IMR-90 (cell line): ENCODE data around the gene EREG. TPM values are rescaled to one million over a fixed set of nuclear protein-coding genes. Genes with fewer than 3 reads are reported as not detected.

ENCODE experiments used
- ATAC-seq: fragments of 200-7000 bp; cut with Tn5 transposase; 2 replicates; pipeline ENCODE4 v1.9.1; 2020; ENCODE audit warnings: low read depth, mild to moderate bottlenecking, moderate library complexity
- BruUV-seq: library from RNA; stranded (reverse); fragments of 400-500 nt; replicated peaks from 2 replicates; lab custom pipeline; 2021; lab: Mats Ljungman, UMichigan
- CTCF ChIA-PET: fragments of 300-600 bp; formaldehyde crosslinking; extraction: SDS; loops from one replicate; lab custom pipeline; 2021; ENCODE audit warnings: antibody characterized with exemption; lab: Yijun Ruan, JAX
- POLR2A ChIA-PET: fragments of 300-600 bp; sonication (Branson Sonifier 250); formaldehyde crosslinking; loops from one replicate; lab custom pipeline; 2022; ENCODE audit warnings: antibody characterized with exemption; ENCODE audit not compliant: unreplicated experiment; lab: Charles Lee
- DNase-seq: peaks from one replicate; pipeline ENCODE4 v3.0.0; 2013
- H2AFZ ChIP-seq: replicated peaks from 2 replicates; pipeline ENCODE3; 2013; ENCODE audit warnings: low read length, mild to moderate bottlenecking; ENCODE audit not compliant: poor library complexity
- H2AK5ac ChIP-seq: 2 replicates; pipeline ENCODE4 v1.6.1; 2013; ENCODE audit warnings: low read depth, low read length, inconsistent platforms
- H2AK9ac ChIP-seq: replicated peaks from 2 replicates; pipeline ENCODE3; 2013; ENCODE audit warnings: mild to moderate bottlenecking, low read depth, low read length, moderate library complexity; ENCODE audit not compliant: poor library complexity
- H2BK120ac ChIP-seq: 2 replicates; pipeline ENCODE4 v1.6.1; 2013; ENCODE audit warnings: low read depth, low read length, inconsistent platforms
- H2BK15ac ChIP-seq: 3 replicates; pipeline ENCODE4 v1.6.1; 2013; ENCODE audit warnings: low read depth, low read length, inconsistent platforms
- H2BK20ac ChIP-seq: 2 replicates; pipeline ENCODE4 v1.6.1; 2013; ENCODE audit warnings: low read depth, mild to moderate bottlenecking, inconsistent platforms, low read length, moderate library complexity
- H2BK5ac ChIP-seq: 2 replicates; pipeline ENCODE4 v1.6.1; 2013; ENCODE audit warnings: mild to moderate bottlenecking, low read depth, low read length, inconsistent platforms; ENCODE audit not compliant: poor library complexity, severe bottlenecking
- H3K14ac ChIP-seq: replicated peaks from 2 replicates; pipeline ENCODE4 v1.6.1; 2013; ENCODE audit warnings: low read depth, low read length, inconsistent platforms
- H3K18ac ChIP-seq: 2 replicates; pipeline ENCODE4 v1.6.1; 2013; ENCODE audit warnings: low read depth, low read length, control low read depth
- H3K23ac ChIP-seq: 2 replicates; pipeline ENCODE4 v1.6.1; 2013; ENCODE audit warnings: low read depth, low read length, inconsistent platforms
- H3K27ac ChIP-seq: 2 replicates; pipeline ENCODE4 v1.5.1; 2013; ENCODE audit warnings: mild to moderate bottlenecking, control low read depth, low read length; ENCODE audit not compliant: insufficient read depth
- H3K27me3 ChIP-seq: 2 replicates; pipeline ENCODE4 v1.6.1; 2013; ENCODE audit warnings: low read length; ENCODE audit not compliant: control insufficient read depth, insufficient read depth
- H3K36me3 ChIP-seq: 2 replicates; pipeline ENCODE4 v1.6.1; 2013; ENCODE audit warnings: low read length, mixed read lengths; ENCODE audit not compliant: control insufficient read depth, insufficient read depth
- H3K4ac ChIP-seq: 2 replicates; pipeline ENCODE4 v1.6.1; 2013; ENCODE audit warnings: low read depth, low read length, inconsistent platforms
- H3K4me1 ChIP-seq: 2 replicates; pipeline ENCODE4 v1.6.1; 2013; ENCODE audit warnings: low read length, mixed read lengths; ENCODE audit not compliant: control insufficient read depth, insufficient read depth
- H3K4me2 ChIP-seq: 2 replicates; pipeline ENCODE4 v1.6.1; 2013; ENCODE audit warnings: low read depth, mild to moderate bottlenecking, control low read depth, low read length, moderate library complexity
- H3K4me3 ChIP-seq: 2 replicates; pipeline ENCODE4 v1.5.1; 2013; ENCODE audit warnings: low read depth, mild to moderate bottlenecking, control low read depth, low read length, moderate library complexity; ENCODE audit not compliant: insufficient read depth
- H3K56ac ChIP-seq: 2 replicates; pipeline ENCODE4 v1.6.1; 2013; ENCODE audit warnings: low read length, inconsistent platforms; ENCODE audit not compliant: insufficient read depth; ENCODE audit errors: extremely low read depth
- H3K79me1 ChIP-seq, 2 experiments: 2 replicates each; pipeline ENCODE4 v1.6.1; 2013; ENCODE audit warnings: low read length in 2 of 2, inconsistent platforms in 1 of 2, low read depth in 1 of 2
- H3K9ac ChIP-seq: 2 replicates; pipeline ENCODE4 v1.6.1; 2013; ENCODE audit warnings: low read depth, low read length, control low read depth
- H3K9me1 ChIP-seq: 2 replicates; pipeline ENCODE4 v1.6.1; 2013; ENCODE audit warnings: low read length, inconsistent platforms; ENCODE audit not compliant: insufficient read depth
- H3K9me3 ChIP-seq: 2 replicates; pipeline ENCODE4 v1.6.1; 2013; ENCODE audit warnings: low read length; ENCODE audit not compliant: control insufficient read depth, insufficient read depth
- H4K20me1 ChIP-seq: 2 replicates; pipeline ENCODE4 v1.6.1; 2013; ENCODE audit warnings: low read length, inconsistent platforms; ENCODE audit not compliant: insufficient read depth
- H4K5ac ChIP-seq: 2 replicates; pipeline ENCODE4 v1.6.1; 2013; ENCODE audit warnings: mild to moderate bottlenecking, low read depth, low read length, control low read depth
- H4K8ac ChIP-seq, 2 experiments: 2 replicates each; pipeline ENCODE4 v1.6.1; 2013; ENCODE audit warnings: low read depth in 2 of 2, low read length in 2 of 2, control low read depth in 1 of 2, inconsistent platforms in 1 of 2
- H4K91ac ChIP-seq: 2 replicates; pipeline ENCODE4 v1.6.1; 2013; ENCODE audit warnings: low read depth, low read length, inconsistent platforms; ENCODE audit not compliant: insufficient read depth
- BHLHE40 ChIP-seq: fragments of 150-350 bp; IDR thresholded peaks from 2 replicates; pipeline ENCODE4 v1.6.1; 2016; ENCODE audit warnings: mild to moderate bottlenecking, low read depth, low read length
- CEBPB ChIP-seq: IDR thresholded peaks from 2 replicates; pipeline ENCODE4 v1.6.1; 2012; ENCODE audit warnings: low read depth, low read length, improper control_type of control experiment
- CHD1 ChIP-seq: IDR thresholded peaks from 2 replicates; pipeline ENCODE4 v1.6.1; 2012; ENCODE audit warnings: low read depth, low read length, improper control_type of control experiment
- ELK1 ChIP-seq: fragments of 150-350 bp; IDR thresholded peaks from 2 replicates; pipeline ENCODE4 v1.6.1; 2016; ENCODE audit warnings: low read depth, mild to moderate bottlenecking, low read length, moderate library complexity, borderline replicate concordance
- FOS ChIP-seq: fragments of 150-350 bp; IDR thresholded peaks from 2 replicates; pipeline ENCODE4 v1.6.1; 2016; ENCODE audit warnings: low read depth, low read length
- MAFK ChIP-seq: IDR thresholded peaks from 2 replicates; pipeline ENCODE4 v1.6.1; 2012; ENCODE audit warnings: low read depth, low read length, improper control_type of control experiment
- MAZ ChIP-seq: IDR thresholded peaks from 2 replicates; pipeline ENCODE4 v1.6.1; 2012; ENCODE audit warnings: low read depth, mild to moderate bottlenecking, low read length, improper control_type of control experiment, moderate library complexity, borderline replicate concordance
- MXI1 ChIP-seq: IDR thresholded peaks from 2 replicates; pipeline ENCODE4 v1.6.1; 2012; ENCODE audit warnings: low read depth, mild to moderate bottlenecking, low read length, moderate library complexity, borderline replicate concordance
- NFE2L2 ChIP-seq: fragments of 150-350 bp; IDR thresholded peaks from 2 replicates; pipeline ENCODE4 v1.6.1; 2016; ENCODE audit warnings: low read depth, mild to moderate bottlenecking, low read length
- POLR2A ChIP-seq: IDR thresholded peaks from 2 replicates; pipeline ENCODE4 v1.6.1; 2012; ENCODE audit warnings: mild to moderate bottlenecking, low read depth, low read length
- RAD21 ChIP-seq: IDR thresholded peaks from 2 replicates; pipeline ENCODE4 v1.6.1; 2012; ENCODE audit warnings: low read length, improper control_type of control experiment
- RCOR1 ChIP-seq: IDR thresholded peaks from 2 replicates; pipeline ENCODE4 v1.6.1; 2012; ENCODE audit warnings: mild to moderate bottlenecking, low read length, improper control_type of control experiment; ENCODE audit not compliant: insufficient replicate concordance
- RFX5 ChIP-seq: IDR thresholded peaks from 2 replicates; pipeline ENCODE4 v1.8.0; 2012; ENCODE audit warnings: low read depth, mild to moderate bottlenecking, low read length, moderate library complexity
- SMC3 ChIP-seq: fragments of 150-350 bp; IDR thresholded peaks from 2 replicates; pipeline ENCODE4 v1.6.1; 2016; ENCODE audit warnings: low read depth, mild to moderate bottlenecking, antibody characterized with exemption, low read length, moderate library complexity
- WGBS, 2 experiments: methylation state at CpG; one replicate each; pipeline versions ENCODE4 v1.1.5 to v1.1.7; 2013; ENCODE audit warnings: missing lambda C conversion rate in 2 of 2; ENCODE audit not compliant: insufficient read length in 1 of 2; ENCODE audit errors: extremely low coverage in 2 of 2; 5-methylcytosine and 5-hydroxymethylcytosine counted together
- dilution Hi-C: fragments of 300-500 bp; cut with HindIII; formaldehyde crosslinking; loops from one replicate; pipeline ENCODE4 v1.14.3; 2018; ENCODE audit warnings: low sequenced_read_pairs; ENCODE audit not compliant: unreplicated experiment
- in situ Hi-C: fragments of 300-500 bp; cut with MboI; formaldehyde crosslinking; loops from 3 replicates; pipeline ENCODE4 v1.14.3; 2019; ENCODE audit warnings: low sequenced_read_pairs, inconsistent platforms, mixed read lengths
- intact Hi-C: fragments of 100-400 bp; cut with micrococcal nuclease; formaldehyde crosslinking; loops from 2 replicates; pipeline ENCODE4 v1.10.0; 2022
- polyA plus RNA-seq, 3 experiments: library from polyadenylated mRNA; depleted of rRNA; stranded (reverse); fragments of >200 nt; gene quantifications; 2 replicates each; pipeline ENCODE4 v1.2.3, GENCODE V29; 2012; ENCODE audit warnings: low replicate concordance in 1 of 3
- total RNA-seq: library from RNA; depleted of rRNA; stranded (reverse); fragments of >200 nt; gene quantifications from 2 replicates; pipeline ENCODE4 v1.2.3, GENCODE V29; 2012
- TF ChIP-seq, protein P1 (sequence below): fragments of 150-350 bp; IDR thresholded peaks from 2 replicates; pipeline ENCODE4 v1.6.1; 2017; ENCODE audit warnings: mild to moderate bottlenecking, antibody characterized with exemption, low read length, low read depth
- TF ChIP-seq, protein P2 (sequence below): conservative IDR thresholded peaks from 2 replicates; pipeline ENCODE4 v1.5.1; 2012; ENCODE audit warnings: mild to moderate bottlenecking, low read depth, low read length, improper control_type of control experiment

The EREG gene
- total and polyA plus RNA-seq, 2 of the 4 experiments (the other 2 are of a cell fraction), result 0.26 to 0.36 TPM

GRCh38 chr4:74366367-74366911 is 1.5 kb downstream of the EREG start:
- no peak overlapping the region for H2BK15ac ChIP-seq
- no peak overlapping the region for H3K56ac ChIP-seq
- H3K14ac ChIP-seq, result no peak overlapping the region
- H3K18ac ChIP-seq, result no peak overlapping the region
- no peak for ATAC-seq
- DNase-seq, result no peak
- H3K4me2 ChIP-seq, result no peak overlapping the region
- no peak overlapping the region for H3K4me3 ChIP-seq
- no peak overlapping the region for H4K8ac ChIP-seq
- H3K36me3 ChIP-seq, result no peaks in the 10 kb centered on the region; the same call in 1 of the 2 replicates
- no peak overlapping the region for H2BK120ac ChIP-seq
- no peak overlapping the region for H3K23ac ChIP-seq
- H2AFZ ChIP-seq, result no peak overlapping the region
- ChIA-PET POLR2A (no interaction called here), CTCF (no interaction called here)
- no peaks in the 10 kb centered on the region for H4K20me1 ChIP-seq
- H3K9me3 ChIP-seq, result no peaks in the 10 kb centered on the region
- H3K79me1 ChIP-seq, result no peaks in the 10 kb centered on the region
- H4K5ac ChIP-seq, result no peak overlapping the region
- H3K27me3 ChIP-seq, result no peaks in the 10 kb centered on the region; the same call in 1 of the 2 replicates
- no peak overlapping the region for H3K27ac ChIP-seq
- BruUV-seq, result no TSS peak
- in situ Hi-C loops, result no loop called here
- TF ChIP-seq CEBPB (no peak), MXI1 (no peak), MAFK (no peak), ELK1 (no peak), SMC3 (no peak), RAD21 (no peak), NFE2L2 (no peak), RCOR1 (no peak), BHLHE40 (no peak), RFX5 (no peak), CHD1 (no peak), POLR2A (no peak), MAZ (no peak), FOS (no peak)
- TF ChIP-seq, protein P1, sequence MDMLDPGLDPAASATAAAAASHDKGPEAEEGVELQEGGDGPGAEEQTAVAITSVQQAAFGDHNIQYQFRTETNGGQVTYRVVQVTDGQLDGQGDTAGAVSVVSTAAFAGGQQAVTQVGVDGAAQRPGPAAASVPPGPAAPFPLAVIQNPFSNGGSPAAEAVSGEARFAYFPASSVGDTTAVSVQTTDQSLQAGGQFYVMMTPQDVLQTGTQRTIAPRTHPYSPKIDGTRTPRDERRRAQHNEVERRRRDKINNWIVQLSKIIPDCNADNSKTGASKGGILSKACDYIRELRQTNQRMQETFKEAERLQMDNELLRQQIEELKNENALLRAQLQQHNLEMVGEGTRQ, result no peak
- TF ChIP-seq, protein P2, sequence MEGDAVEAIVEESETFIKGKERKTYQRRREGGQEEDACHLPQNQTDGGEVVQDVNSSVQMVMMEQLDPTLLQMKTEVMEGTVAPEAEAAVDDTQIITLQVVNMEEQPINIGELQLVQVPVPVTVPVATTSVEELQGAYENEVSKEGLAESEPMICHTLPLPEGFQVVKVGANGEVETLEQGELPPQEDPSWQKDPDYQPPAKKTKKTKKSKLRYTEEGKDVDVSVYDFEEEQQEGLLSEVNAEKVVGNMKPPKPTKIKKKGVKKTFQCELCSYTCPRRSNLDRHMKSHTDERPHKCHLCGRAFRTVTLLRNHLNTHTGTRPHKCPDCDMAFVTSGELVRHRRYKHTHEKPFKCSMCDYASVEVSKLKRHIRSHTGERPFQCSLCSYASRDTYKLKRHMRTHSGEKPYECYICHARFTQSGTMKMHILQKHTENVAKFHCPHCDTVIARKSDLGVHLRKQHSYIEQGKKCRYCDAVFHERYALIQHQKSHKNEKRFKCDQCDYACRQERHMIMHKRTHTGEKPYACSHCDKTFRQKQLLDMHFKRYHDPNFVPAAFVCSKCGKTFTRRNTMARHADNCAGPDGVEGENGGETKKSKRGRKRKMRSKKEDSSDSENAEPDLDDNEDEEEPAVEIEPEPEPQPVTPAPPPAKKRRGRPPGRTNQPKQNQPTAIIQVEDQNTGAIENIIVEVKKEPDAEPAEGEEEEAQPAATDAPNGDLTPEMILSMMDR, result no peak
- no CpG with 5 or more reads among the region's 2 CpGs for WGBS, 2 experiments
- H4K91ac ChIP-seq, result no peak overlapping the region
- H2AK5ac ChIP-seq, result no peak overlapping the region
- no peak overlapping the region for H2BK20ac ChIP-seq
- no peak overlapping the region for H3K9ac ChIP-seq
- dilution Hi-C loops, result no loop called here
- no peaks in the 10 kb centered on the region for H3K9me1 ChIP-seq
- intact Hi-C loops, result no loop called here
- no peak overlapping the region for H2AK9ac ChIP-seq
- H3K4ac ChIP-seq, result no peak overlapping the region
- no peaks in the 10 kb centered on the region for H3K4me1 ChIP-seq
- no peak overlapping the region for H2BK5ac ChIP-seq
